Measurements from ENCODE around the gene CHRDL1. TPM values are rescaled to one million over a fixed set of nuclear protein-coding genes. Genes with fewer than 3 reads are reported as not detected.

The CHRDL1 gene
- total and polyA plus RNA-seq, 2 donors (not counting 3 experiments of a cell fraction or from before 2014, with no cell fraction given): not detected

DNA sequence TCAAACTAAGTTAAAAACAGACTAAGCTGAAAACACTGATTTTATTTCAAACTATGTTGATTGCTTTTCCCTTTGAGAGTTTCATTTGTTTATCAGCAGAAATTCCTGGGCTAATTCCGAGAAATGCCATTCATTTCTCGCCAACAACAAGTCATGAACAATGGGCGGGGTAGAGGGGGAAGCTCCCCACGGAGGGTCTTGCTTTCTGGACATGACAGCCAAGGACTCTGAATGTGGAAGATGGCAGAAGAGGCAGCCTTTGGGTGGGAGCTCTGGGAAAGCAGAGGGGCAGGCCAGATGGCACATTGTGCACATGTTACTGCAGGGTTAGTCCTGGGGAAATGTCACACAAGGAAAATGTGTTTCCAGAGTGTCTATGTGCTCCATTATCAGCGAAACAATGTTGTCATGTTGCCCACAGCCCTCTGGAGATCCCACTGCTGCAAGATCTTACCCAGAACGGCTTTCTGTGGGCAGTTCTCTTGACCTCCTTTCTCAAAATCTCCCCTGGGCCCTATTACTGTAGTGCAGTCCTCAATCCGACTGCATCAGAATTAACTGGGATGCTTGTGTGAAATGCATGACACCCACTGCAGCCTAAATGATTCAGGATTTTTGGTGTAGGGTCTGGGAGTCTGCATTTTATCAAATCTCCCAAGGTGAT, 45.0 kb downstream of the CHRDL1 start:
- FAIRE-seq: no peak
- ChIA-PET CTCF (no interaction called here), POLR2A (no interaction called here)
- TF ChIP-seq POLR2AphosphoS5 (IDR thresholded peaks at IDR 0.05; ENCODE audit: insufficient read depth, low read depth, low read length) (no peak), POLR2A (IDR thresholded peaks at IDR 0.05; ENCODE audit: low read depth, low read length) (no peak), EZH2 (IDR thresholded peaks at IDR 0.05; ENCODE audit: borderline replicate concordance, low read depth, low read length, severe bottlenecking) (no peak)
- TF ChIP-seq, protein P1, sequence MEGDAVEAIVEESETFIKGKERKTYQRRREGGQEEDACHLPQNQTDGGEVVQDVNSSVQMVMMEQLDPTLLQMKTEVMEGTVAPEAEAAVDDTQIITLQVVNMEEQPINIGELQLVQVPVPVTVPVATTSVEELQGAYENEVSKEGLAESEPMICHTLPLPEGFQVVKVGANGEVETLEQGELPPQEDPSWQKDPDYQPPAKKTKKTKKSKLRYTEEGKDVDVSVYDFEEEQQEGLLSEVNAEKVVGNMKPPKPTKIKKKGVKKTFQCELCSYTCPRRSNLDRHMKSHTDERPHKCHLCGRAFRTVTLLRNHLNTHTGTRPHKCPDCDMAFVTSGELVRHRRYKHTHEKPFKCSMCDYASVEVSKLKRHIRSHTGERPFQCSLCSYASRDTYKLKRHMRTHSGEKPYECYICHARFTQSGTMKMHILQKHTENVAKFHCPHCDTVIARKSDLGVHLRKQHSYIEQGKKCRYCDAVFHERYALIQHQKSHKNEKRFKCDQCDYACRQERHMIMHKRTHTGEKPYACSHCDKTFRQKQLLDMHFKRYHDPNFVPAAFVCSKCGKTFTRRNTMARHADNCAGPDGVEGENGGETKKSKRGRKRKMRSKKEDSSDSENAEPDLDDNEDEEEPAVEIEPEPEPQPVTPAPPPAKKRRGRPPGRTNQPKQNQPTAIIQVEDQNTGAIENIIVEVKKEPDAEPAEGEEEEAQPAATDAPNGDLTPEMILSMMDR (IDR thresholded peaks at IDR 0.05; ENCODE audit: extremely low read depth in 1 of 2, insufficient read depth in 1 of 2, low read depth in 1 of 2, low read length in 2 of 2): no peak
- intact Hi-C loops (cut with micrococcal nuclease): no loop called here
- Histone ChIP-seq H3K36me3 (ENCODE audit: control insufficient read depth in 2 of 2, extremely low read depth in 1 of 2, insufficient read depth in 2 of 2, low read length in 2 of 2) (no peaks in the 10 kb centered on the region), H3K4me3 (replicated peaks in 1 of 3; ENCODE audit: insufficient read depth in 1 of 3, low read depth in 1 of 3, low read length in 3 of 3) (no peak overlapping the region), H3K79me2 (ENCODE audit: control insufficient read depth, insufficient read depth, low read length) (no peaks in the 10 kb centered on the region), H3K4me2 (ENCODE audit: insufficient read depth, low read length) (no peak overlapping the region), H3K9me3 (replicated peaks; ENCODE audit: control insufficient read depth, insufficient read depth, low read length) (no peaks in the 10 kb centered on the region), H3K9me1 (replicated peaks; ENCODE audit: control insufficient read depth, extremely low read depth, insufficient read depth, low read length) (no peaks in the 10 kb centered on the region), H3K27me3 (ENCODE audit: control insufficient read depth in 2 of 2, insufficient read depth in 2 of 2, low read length in 2 of 2) (no peaks in the 10 kb centered on the region), H3K9ac (replicated peaks; ENCODE audit: extremely low read depth, insufficient read depth, low read length) (no peak overlapping the region), H3K27ac (ENCODE audit: insufficient read depth, low read depth, low read length) (no peak overlapping the region), H4K20me1 (replicated peaks; ENCODE audit: control insufficient read depth, extremely low read depth, insufficient read depth, low read length) (no peaks in the 10 kb centered on the region), H3K4me1 (ENCODE audit: control insufficient read depth, extremely low read depth, insufficient read depth, low read length) (no peaks in the 10 kb centered on the region), H2AFZ (ENCODE audit: low read depth, low read length) (no peak overlapping the region)
- BruUV-seq (replicated peaks): no TSS peak
- dilution Hi-C loops (cut with MboI; ENCODE audit: extremely low pct_ligation_motif_present, low sequenced_read_pairs): no loop called here
- DNase-seq (ENCODE audit: low read depth, low spot score): no peak

DNA sequence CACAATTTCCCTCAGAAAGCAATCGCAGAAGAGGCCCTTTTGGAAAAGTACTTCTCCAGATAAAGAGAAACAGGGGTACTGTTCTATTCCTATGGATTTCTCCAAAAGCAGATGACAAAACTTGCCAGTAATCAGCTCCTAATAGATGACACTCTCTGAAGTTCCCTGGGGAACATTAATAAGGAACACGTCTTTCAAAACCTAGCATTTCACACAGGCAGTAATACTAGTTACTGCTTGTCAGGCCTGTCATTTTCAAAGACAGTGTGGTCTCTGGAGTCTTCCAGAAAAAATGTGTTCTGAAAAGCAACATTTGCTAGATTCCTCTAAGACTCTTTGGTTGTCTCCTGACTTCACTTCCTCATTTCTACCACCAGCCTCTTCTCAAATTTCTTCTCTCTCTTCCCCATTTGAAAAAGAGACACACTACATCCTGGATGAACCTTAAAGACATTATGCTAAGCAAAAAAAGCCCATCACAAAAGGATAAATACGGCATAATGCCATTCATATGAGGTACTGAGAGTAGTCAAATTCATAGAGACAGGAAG, 47.3 kb downstream of the CHRDL1 start:
- Histone ChIP-seq H3K4me2 (ENCODE audit: insufficient read depth, low read length) (no peak overlapping the region), H3K9ac (replicated peaks; ENCODE audit: extremely low read depth, insufficient read depth, low read length) (no peak overlapping the region), H2AFZ (ENCODE audit: low read depth, low read length) (no peak overlapping the region), H3K27ac (ENCODE audit: insufficient read depth, low read depth, low read length) (no peak overlapping the region), H4K20me1 (replicated peaks; ENCODE audit: control insufficient read depth, extremely low read depth, insufficient read depth, low read length) (no peaks in the 10 kb centered on the region), H3K4me1 (ENCODE audit: control insufficient read depth, extremely low read depth, insufficient read depth, low read length) (no peaks in the 10 kb centered on the region), H3K27me3 (ENCODE audit: control insufficient read depth in 2 of 2, insufficient read depth in 2 of 2, low read length in 2 of 2) (no peaks in the 10 kb centered on the region), H3K36me3 (ENCODE audit: control insufficient read depth in 2 of 2, extremely low read depth in 1 of 2, insufficient read depth in 2 of 2, low read length in 2 of 2) (no peaks in the 10 kb centered on the region), H3K4me3 (replicated peaks in 1 of 3; ENCODE audit: insufficient read depth in 1 of 3, low read depth in 1 of 3, low read length in 3 of 3) (no peak overlapping the region), H3K9me1 (replicated peaks; ENCODE audit: control insufficient read depth, extremely low read depth, insufficient read depth, low read length) (no peaks in the 10 kb centered on the region), H3K9me3 (replicated peaks; ENCODE audit: control insufficient read depth, insufficient read depth, low read length) (no peaks in the 10 kb centered on the region), H3K79me2 (ENCODE audit: control insufficient read depth, insufficient read depth, low read length) (no peaks in the 10 kb centered on the region)
- DNase-seq (ENCODE audit: low read depth, low spot score): no peak
- POLR2A ChIA-PET: no interaction called here
- TF ChIP-seq JUN (IDR thresholded peaks at IDR 0.05; ENCODE audit: borderline replicate concordance, insufficient read depth, insufficient read length, low read depth) (no peak), FOS (IDR thresholded peaks at IDR 0.05; ENCODE audit: borderline replicate concordance, insufficient read depth, low read length) (no peak), GATA2 (IDR thresholded peaks at IDR 0.05; ENCODE audit: insufficient read depth, insufficient read length, low read depth, low read length) (no peak), MYC (IDR thresholded peaks at IDR 0.05; ENCODE audit: low read depth, low read length) (no peak), MAX (IDR thresholded peaks at IDR 0.05; ENCODE audit: insufficient read depth, insufficient read length) (no peak), POLR2A (IDR thresholded peaks at IDR 0.05; ENCODE audit: low read depth, low read length) (no peak), EZH2 (IDR thresholded peaks at IDR 0.05; ENCODE audit: borderline replicate concordance, low read depth, low read length, severe bottlenecking) (no peak), POLR2AphosphoS5 (IDR thresholded peaks at IDR 0.05; ENCODE audit: insufficient read depth, low read depth, low read length) (no peak)
- TF ChIP-seq, protein P1 (IDR thresholded peaks at IDR 0.05; ENCODE audit: extremely low read depth in 1 of 2, insufficient read depth in 1 of 2, low read depth in 1 of 2, low read length in 2 of 2): no peak
- no TSS peak for BruUV-seq (replicated peaks)
- dilution Hi-C loops (cut with MboI; ENCODE audit: extremely low pct_ligation_motif_present, low sequenced_read_pairs) (no loop called here), intact Hi-C loops (cut with micrococcal nuclease) (no loop called here)
- CTCF ChIA-PET: no interaction called here
- no peak for FAIRE-seq

All from endothelial cell of umbilical vein (primary cell).